ENCODE measurements around the gene ITGA3.

Gene ITGA3

GRCh38 chr17:50103252-50103651 is 47.3 kb downstream of the ITGA3 start:
- TF ChIP-seq POLR2A (IDR thresholded peaks at IDR 0.05; ENCODE audit: low read length) (no peak), GATA1 (IDR thresholded peaks at IDR 0.05; ENCODE audit: low read depth, low read length) (no peak)

GRCh38 chr17:50103941-50104340 is 48.0 kb downstream of the ITGA3 start:
- no peak for DNase-seq
- TF ChIP-seq POLR2A (IDR thresholded peaks at IDR 0.05; ENCODE audit: low read length) (no peak), GATA1 (IDR thresholded peaks at IDR 0.05; ENCODE audit: low read depth, low read length) (no peak)

More at GRCh38 chr17:50103252-50103651, 47.3 kb downstream of the ITGA3 start:
- DNase-seq = no peak

- TF ChIP-seq GATA1 (IDR thresholded peaks at IDR 0.05; ENCODE audit: low read depth, low read length) (no peak), POLR2A (IDR thresholded peaks at IDR 0.05; ENCODE audit: low read length) (no peak)
- DNase-seq = no peak
These were observed 49.9 kb downstream of the ITGA3 start for GRCh38 chr17:50105811-50106210.

- TF ChIP-seq GATA1 (IDR thresholded peaks at IDR 0.05; ENCODE audit: low read depth, low read length) (no peak), POLR2A (IDR thresholded peaks at IDR 0.05; ENCODE audit: low read length) (no peak)
- DNase-seq = no peak
These were observed 50.7 kb downstream of the ITGA3 start for GRCh38 chr17:50106393-50107131.

- DNase-seq = no peak
- TF ChIP-seq GATA1 (IDR thresholded peaks at IDR 0.05; ENCODE audit: low read depth, low read length) (no peak), POLR2A (IDR thresholded peaks at IDR 0.05; ENCODE audit: low read length) (no peak)
These were observed 52.0 kb downstream of the ITGA3 start for GRCh38 chr17:50107790-50108414.

GRCh38 chr17:50108556-50108955 is 52.6 kb downstream of the ITGA3 start:
- DNase-seq = no peak
- TF ChIP-seq POLR2A (IDR thresholded peaks at IDR 0.05; ENCODE audit: low read length) = no peak
- TF ChIP-seq GATA1 (IDR thresholded peaks at IDR 0.05; ENCODE audit: low read depth, low read length) = no peak

- no peak for TF ChIP-seq GATA1 (IDR thresholded peaks at IDR 0.05; ENCODE audit: low read depth, low read length)
- no peak for TF ChIP-seq POLR2A (IDR thresholded peaks at IDR 0.05; ENCODE audit: low read length)
- no peak for DNase-seq
These were observed 53.3 kb downstream of the ITGA3 start for GRCh38 chr17:50109207-50109606.

- DNase-seq = no peak
- TF ChIP-seq GATA1 (IDR thresholded peaks at IDR 0.05; ENCODE audit: low read depth, low read length) = no peak
- no peak for TF ChIP-seq POLR2A (IDR thresholded peaks at IDR 0.05; ENCODE audit: low read length)
These were observed 53.9 kb downstream of the ITGA3 start for GRCh38 chr17:50109785-50110184.

- TF ChIP-seq GATA1 (IDR thresholded peaks at IDR 0.05; ENCODE audit: low read depth, low read length) = no peak
- no peak for TF ChIP-seq POLR2A (IDR thresholded peaks at IDR 0.05; ENCODE audit: low read length)
- DNase-seq = no peak
These were observed 54.9 kb downstream of the ITGA3 start for GRCh38 chr17:50110591-50111349.

GRCh38 chr17:50111673-50112655 is 56.1 kb downstream of the ITGA3 start:
- TF ChIP-seq POLR2A (IDR thresholded peaks at IDR 0.05; ENCODE audit: low read length) = no peak
- no peak for TF ChIP-seq GATA1 (IDR thresholded peaks at IDR 0.05; ENCODE audit: low read depth, low read length)
- DNase-seq = no peak

GRCh38 chr17:50112694-50113093 is 56.8 kb downstream of the ITGA3 start:
- TF ChIP-seq POLR2A (IDR thresholded peaks at IDR 0.05; ENCODE audit: low read length) (no peak), GATA1 (IDR thresholded peaks at IDR 0.05; ENCODE audit: low read depth, low read length) (no peak)
- no peak for DNase-seq

- TF ChIP-seq GATA1 (IDR thresholded peaks at IDR 0.05; ENCODE audit: low read depth, low read length) = no peak
- no peak for TF ChIP-seq POLR2A (IDR thresholded peaks at IDR 0.05; ENCODE audit: low read length)
- no peak for DNase-seq
These were observed 57.9 kb downstream of the ITGA3 start for GRCh38 chr17:50113624-50114320.

GRCh38 chr17:50114401-50114800 is 58.5 kb downstream of the ITGA3 start:
- TF ChIP-seq POLR2A (IDR thresholded peaks at IDR 0.05; ENCODE audit: low read length) (no peak), GATA1 (IDR thresholded peaks at IDR 0.05; ENCODE audit: low read depth, low read length) (no peak)
- no peak for DNase-seq

Data from erythroblast (primary cell).